ENCODE data around the gene CCND1. TPM values are rescaled to one million over a fixed set of nuclear protein-coding genes. Genes with fewer than 3 reads are reported as not detected.

Gene CCND1
- total and polyA plus RNA-seq, 10 of the 15 experiments (the other 5 are each of a cell fraction or from before 2014, with no cell fraction given) = 0.09 to 6.6 (median 0.59) TPM; not detected in 2

DNA sequence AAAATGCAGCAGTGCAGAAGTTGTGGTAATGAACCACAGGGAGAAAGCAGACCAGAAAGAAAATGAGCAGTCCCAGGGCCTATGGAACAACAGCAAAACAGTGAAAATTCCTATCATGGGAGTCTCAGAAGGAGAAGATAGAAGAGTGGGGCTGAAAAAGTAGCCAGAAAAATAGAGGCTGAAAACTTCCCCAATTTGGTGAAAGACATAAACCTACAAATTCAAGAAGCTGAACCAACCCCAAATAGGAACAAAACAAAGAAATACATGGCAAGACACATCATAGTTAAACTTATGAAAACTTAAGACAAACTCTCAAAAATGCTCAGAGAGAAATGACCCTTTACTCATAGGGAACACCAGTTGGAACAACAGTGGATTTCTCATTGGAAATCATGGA lies 51.5 kb downstream of the CCND1 start:
- TF ChIP-seq EP300 (IDR thresholded peaks at IDR 0.05; ENCODE audit: borderline replicate concordance in 1 of 2, control insufficient read depth in 1 of 2, low read depth in 2 of 2, low read length in 2 of 2) (no peak), PAX5 (IDR thresholded peaks at IDR 0.05; ENCODE audit: borderline replicate concordance, low read depth, low read length) (no peak), NR2C2 (IDR thresholded peaks at IDR 0.05; ENCODE audit: borderline replicate concordance, control insufficient read depth, insufficient read length, low read depth) (no peak), NFYA (IDR thresholded peaks at IDR 0.05; ENCODE audit: borderline replicate concordance, low read depth, low read length) (no peak), ETV6 (conservative IDR thresholded peaks at IDR 0.05 in 1 of 2, IDR thresholded peaks at IDR 0.05 in 1 of 2; ENCODE audit: borderline replicate concordance in 1 of 2, low read depth in 1 of 2) (no peak)
- TF ChIP-seq, protein P1, sequence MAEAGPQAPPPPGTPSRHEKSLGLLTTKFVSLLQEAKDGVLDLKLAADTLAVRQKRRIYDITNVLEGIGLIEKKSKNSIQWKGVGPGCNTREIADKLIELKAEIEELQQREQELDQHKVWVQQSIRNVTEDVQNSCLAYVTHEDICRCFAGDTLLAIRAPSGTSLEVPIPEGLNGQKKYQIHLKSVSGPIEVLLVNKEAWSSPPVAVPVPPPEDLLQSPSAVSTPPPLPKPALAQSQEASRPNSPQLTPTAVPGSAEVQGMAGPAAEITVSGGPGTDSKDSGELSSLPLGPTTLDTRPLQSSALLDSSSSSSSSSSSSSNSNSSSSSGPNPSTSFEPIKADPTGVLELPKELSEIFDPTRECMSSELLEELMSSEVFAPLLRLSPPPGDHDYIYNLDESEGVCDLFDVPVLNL (IDR thresholded peaks at IDR 0.05; ENCODE audit: low read depth, low read length) = no peak
- in situ Hi-C loops (cut with MboI) = no loop called here
- BruUV-seq (replicated peaks) = no TSS peak

More for the DNA sequence above, 51.5 kb downstream of the CCND1 start:
- FAIRE-seq (no peak), DNase-seq (ENCODE audit: low read depth, low spot score) (no peak), ATAC-seq (no peak)
- CTCF ChIA-PET = no interaction called here
- H3K9ac ChIP-seq (ENCODE audit: control insufficient read depth, insufficient read depth, low read length) = no peak overlapping the region
- H3K4me2 ChIP-seq (ENCODE audit: control insufficient read depth, insufficient read depth) = no peak overlapping the region
- RAD21 ChIA-PET (ENCODE audit: unreplicated experiment) = no interaction called here
- H3K9me3 ChIP-seq (replicated peaks; ENCODE audit: control insufficient read depth, insufficient read depth, low read length) = no peaks in the 10 kb centered on the region
- POLR2A ChIA-PET = no interaction called here
- H3K79me2 ChIP-seq (ENCODE audit: control insufficient read depth, insufficient read depth, low read length) = no peaks in the 10 kb centered on the region
- SMC1A ChIA-PET (ENCODE audit: uncharacterized antibody, unreplicated experiment) = interaction anchor here (1.0 kb wide), 1 partner anchor 67 kb away, joined by 3 read pairs; no protein-coding TSS in a partner anchor
- intact Hi-C loops (cut with micrococcal nuclease; ENCODE audit: unreplicated experiment) = no loop called here
- no peaks in the 10 kb centered on the region for H4K20me1 ChIP-seq (ENCODE audit: control insufficient read depth, insufficient read depth)
- no peaks in the 10 kb centered on the region for H3K4me1 ChIP-seq (ENCODE audit: control insufficient read depth, insufficient read depth, low read length)
- no peak overlapping the region for H2AFZ ChIP-seq (ENCODE audit: control insufficient read depth, low read depth, low read length)
- H3K36me3 ChIP-seq (ENCODE audit: control insufficient read depth in 2 of 2, insufficient read depth in 2 of 2, low read length in 1 of 2) = no peaks in the 10 kb centered on the region
- H3K27me3 ChIP-seq (replicated peaks in 1 of 2; ENCODE audit: control insufficient read depth in 2 of 2, insufficient read depth in 2 of 2, low read length in 1 of 2) = no peaks in the 10 kb centered on the region; a peak in 3 of 4 replicates
- H3K4me3 ChIP-seq = no peak overlapping the region
- H3K27ac ChIP-seq (ENCODE audit: control insufficient read depth, insufficient read depth) = no peak overlapping the region
